ENCODE measurements around the gene INPP4B.

DNA sequence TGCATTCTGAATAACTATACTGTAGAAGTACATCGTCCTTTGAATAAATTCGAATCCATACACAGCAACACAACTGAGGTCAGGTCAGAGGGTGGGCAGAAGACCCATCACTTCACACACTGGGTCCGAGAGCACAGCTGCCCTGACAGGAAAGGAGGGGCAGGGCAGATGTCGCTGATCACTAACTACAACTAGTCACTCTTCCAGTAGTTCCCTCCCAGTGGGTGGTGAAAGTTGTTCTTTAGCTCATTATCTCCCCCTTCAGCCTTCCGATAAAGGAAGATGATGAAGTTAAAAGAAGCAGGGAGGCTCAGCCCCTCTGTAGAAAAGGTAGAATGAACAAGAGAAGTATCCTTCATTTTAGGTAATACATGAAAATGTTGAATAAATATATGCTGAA, 278.9 kb downstream of the INPP4B start:
- TF ChIP-seq NRF1 (IDR thresholded peaks at IDR 0.05; ENCODE audit: low read depth, low read length) (no peak), TAF1 (IDR thresholded peaks at IDR 0.05; ENCODE audit: borderline replicate concordance, low read depth, low read length) (no peak), FOXM1 (IDR thresholded peaks at IDR 0.05; ENCODE audit: low read depth) (no peak), POLR2AphosphoS5 (IDR thresholded peaks at IDR 0.05; ENCODE audit: low read depth, low read length) (no peak), GATA2 (CRISPR knock-in tag; IDR thresholded peaks at IDR 0.05) (no peak), TCF12 (IDR thresholded peaks at IDR 0.05) (no peak), EP300 (IDR thresholded peaks at IDR 0.05; ENCODE audit: borderline replicate concordance in 1 of 2, low read depth in 1 of 2, low read length in 1 of 2) (no peak), MXI1 (IDR thresholded peaks at IDR 0.05; ENCODE audit: low read depth, low read length) (no peak), RCOR1 (IDR thresholded peaks at IDR 0.05; ENCODE audit: low read length) (no peak), SMC3 (IDR thresholded peaks at IDR 0.05; ENCODE audit: low read depth, low read length) (no peak), GABPA (IDR thresholded peaks at IDR 0.05; ENCODE audit: low read depth) (no peak)
- TF ChIP-seq, protein P1, sequence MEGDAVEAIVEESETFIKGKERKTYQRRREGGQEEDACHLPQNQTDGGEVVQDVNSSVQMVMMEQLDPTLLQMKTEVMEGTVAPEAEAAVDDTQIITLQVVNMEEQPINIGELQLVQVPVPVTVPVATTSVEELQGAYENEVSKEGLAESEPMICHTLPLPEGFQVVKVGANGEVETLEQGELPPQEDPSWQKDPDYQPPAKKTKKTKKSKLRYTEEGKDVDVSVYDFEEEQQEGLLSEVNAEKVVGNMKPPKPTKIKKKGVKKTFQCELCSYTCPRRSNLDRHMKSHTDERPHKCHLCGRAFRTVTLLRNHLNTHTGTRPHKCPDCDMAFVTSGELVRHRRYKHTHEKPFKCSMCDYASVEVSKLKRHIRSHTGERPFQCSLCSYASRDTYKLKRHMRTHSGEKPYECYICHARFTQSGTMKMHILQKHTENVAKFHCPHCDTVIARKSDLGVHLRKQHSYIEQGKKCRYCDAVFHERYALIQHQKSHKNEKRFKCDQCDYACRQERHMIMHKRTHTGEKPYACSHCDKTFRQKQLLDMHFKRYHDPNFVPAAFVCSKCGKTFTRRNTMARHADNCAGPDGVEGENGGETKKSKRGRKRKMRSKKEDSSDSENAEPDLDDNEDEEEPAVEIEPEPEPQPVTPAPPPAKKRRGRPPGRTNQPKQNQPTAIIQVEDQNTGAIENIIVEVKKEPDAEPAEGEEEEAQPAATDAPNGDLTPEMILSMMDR (IDR thresholded peaks at IDR 0.05): no peak
- TF ChIP-seq, protein P2, sequence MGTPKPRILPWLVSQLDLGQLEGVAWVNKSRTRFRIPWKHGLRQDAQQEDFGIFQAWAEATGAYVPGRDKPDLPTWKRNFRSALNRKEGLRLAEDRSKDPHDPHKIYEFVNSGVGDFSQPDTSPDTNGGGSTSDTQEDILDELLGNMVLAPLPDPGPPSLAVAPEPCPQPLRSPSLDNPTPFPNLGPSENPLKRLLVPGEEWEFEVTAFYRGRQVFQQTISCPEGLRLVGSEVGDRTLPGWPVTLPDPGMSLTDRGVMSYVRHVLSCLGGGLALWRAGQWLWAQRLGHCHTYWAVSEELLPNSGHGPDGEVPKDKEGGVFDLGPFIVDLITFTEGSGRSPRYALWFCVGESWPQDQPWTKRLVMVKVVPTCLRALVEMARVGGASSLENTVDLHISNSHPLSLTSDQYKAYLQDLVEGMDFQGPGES (IDR thresholded peaks at IDR 0.05; ENCODE audit: low read depth, low read length): no peak
- TF ChIP-seq, protein P3, sequence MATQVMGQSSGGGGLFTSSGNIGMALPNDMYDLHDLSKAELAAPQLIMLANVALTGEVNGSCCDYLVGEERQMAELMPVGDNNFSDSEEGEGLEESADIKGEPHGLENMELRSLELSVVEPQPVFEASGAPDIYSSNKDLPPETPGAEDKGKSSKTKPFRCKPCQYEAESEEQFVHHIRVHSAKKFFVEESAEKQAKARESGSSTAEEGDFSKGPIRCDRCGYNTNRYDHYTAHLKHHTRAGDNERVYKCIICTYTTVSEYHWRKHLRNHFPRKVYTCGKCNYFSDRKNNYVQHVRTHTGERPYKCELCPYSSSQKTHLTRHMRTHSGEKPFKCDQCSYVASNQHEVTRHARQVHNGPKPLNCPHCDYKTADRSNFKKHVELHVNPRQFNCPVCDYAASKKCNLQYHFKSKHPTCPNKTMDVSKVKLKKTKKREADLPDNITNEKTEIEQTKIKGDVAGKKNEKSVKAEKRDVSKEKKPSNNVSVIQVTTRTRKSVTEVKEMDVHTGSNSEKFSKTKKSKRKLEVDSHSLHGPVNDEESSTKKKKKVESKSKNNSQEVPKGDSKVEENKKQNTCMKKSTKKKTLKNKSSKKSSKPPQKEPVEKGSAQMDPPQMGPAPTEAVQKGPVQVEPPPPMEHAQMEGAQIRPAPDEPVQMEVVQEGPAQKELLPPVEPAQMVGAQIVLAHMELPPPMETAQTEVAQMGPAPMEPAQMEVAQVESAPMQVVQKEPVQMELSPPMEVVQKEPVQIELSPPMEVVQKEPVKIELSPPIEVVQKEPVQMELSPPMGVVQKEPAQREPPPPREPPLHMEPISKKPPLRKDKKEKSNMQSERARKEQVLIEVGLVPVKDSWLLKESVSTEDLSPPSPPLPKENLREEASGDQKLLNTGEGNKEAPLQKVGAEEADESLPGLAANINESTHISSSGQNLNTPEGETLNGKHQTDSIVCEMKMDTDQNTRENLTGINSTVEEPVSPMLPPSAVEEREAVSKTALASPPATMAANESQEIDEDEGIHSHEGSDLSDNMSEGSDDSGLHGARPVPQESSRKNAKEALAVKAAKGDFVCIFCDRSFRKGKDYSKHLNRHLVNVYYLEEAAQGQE (IDR thresholded peaks at IDR 0.05; ENCODE audit: low read depth, low read length): no peak
